Neural progenitor cell (in vitro differentiated cells): ENCODE measurements around the gene EIF2A. TPM values are rescaled to one million over a fixed set of nuclear protein-coding genes. Genes with fewer than 3 reads are reported as not detected.

ENCODE experiments used
- DNase-seq: peaks from one replicate; pipeline ENCODE4 v3.0.0-alpha.2; 2016; ENCODE audit warnings: low spot score
- H2AFZ ChIP-seq: fragments of 200-600 bp; sonication (generic); replicated peaks from 2 replicates; pipeline ENCODE4 v1.6.1; 2016; ENCODE audit warnings: antibody characterized with exemption
- H3F3A ChIP-seq: fragments of 200-600 bp; sonication (generic); 2 replicates; pipeline ENCODE4 v1.6.1; 2016; ENCODE audit warnings: antibody characterized with exemption, low read depth
- H3K27ac ChIP-seq: fragments of 200-600 bp; sonication (generic); 2 replicates; pipeline ENCODE4 v1.5.1; 2016; ENCODE audit warnings: mild to moderate bottlenecking
- H3K27me3 ChIP-seq: fragments of 200-600 bp; sonication (generic); 2 replicates; pipeline ENCODE4 v1.6.1; 2016; ENCODE audit warnings: mild to moderate bottlenecking, moderate library complexity
- H3K36me3 ChIP-seq: fragments of 200-600 bp; sonication (generic); 2 replicates; pipeline ENCODE4 v1.5.1; 2016
- H3K4me1 ChIP-seq: fragments of 200-600 bp; sonication (generic); 2 replicates; pipeline ENCODE4 v1.6.1; 2016; ENCODE audit warnings: mixed run types
- H3K4me2 ChIP-seq: fragments of 200-600 bp; sonication (generic); 2 replicates; pipeline ENCODE4 v1.6.1; 2016
- H3K4me3 ChIP-seq: fragments of 200-600 bp; sonication (generic); 2 replicates; pipeline ENCODE4 v1.5.1; 2016
- H3K79me2 ChIP-seq: fragments of 200-600 bp; sonication (generic); 2 replicates; pipeline ENCODE4 v1.6.1; 2016; ENCODE audit warnings: low read depth
- H3K9ac ChIP-seq: fragments of 200-600 bp; sonication (generic); 2 replicates; pipeline ENCODE4 v1.6.1; 2016
- H3K9me3 ChIP-seq: fragments of 200-600 bp; sonication (generic); 2 replicates; pipeline ENCODE4 v1.5.1; 2016; ENCODE audit warnings: low read depth
- H4K20me1 ChIP-seq: fragments of 200-600 bp; sonication (generic); 2 replicates; pipeline ENCODE4 v1.6.1; 2016; ENCODE audit warnings: low read depth
- H3K27ac Mint-ChIP-seq: 3 replicates; pipeline ENCODE4 v1.8.0; 2021; ENCODE audit warnings: mixed read lengths
- H3K27me3 Mint-ChIP-seq: 2 replicates; pipeline ENCODE4 v1.8.0; 2022; ENCODE audit warnings: low read depth, mild to moderate bottlenecking, inconsistent platforms, moderate library complexity, mixed read lengths; ENCODE audit not compliant: insufficient read depth
- H3K36me3 Mint-ChIP-seq: 3 replicates; pipeline ENCODE4 v1.8.0; 2021; ENCODE audit warnings: mixed read lengths
- H3K4me1 Mint-ChIP-seq: 3 replicates; pipeline ENCODE4 v1.8.0; 2021; ENCODE audit warnings: mixed read lengths
- H3K4me3 Mint-ChIP-seq: 3 replicates; pipeline ENCODE4 v1.8.0; 2021; ENCODE audit warnings: mild to moderate bottlenecking, moderate library complexity, mixed read lengths
- H3K9me3 Mint-ChIP-seq: 3 replicates; pipeline ENCODE4 v1.8.0; 2020; ENCODE audit warnings: mixed read lengths
- EZH2 ChIP-seq: fragments of 200-600 bp; sonication (generic); IDR thresholded peaks from 2 replicates; pipeline ENCODE4 v1.6.1; 2017; ENCODE audit warnings: antibody characterized with exemption, mild to moderate bottlenecking, moderate library complexity
- EZH2phosphoT487 ChIP-seq: fragments of 200-600 bp; sonication (generic); IDR thresholded peaks from 2 replicates; pipeline ENCODE4 v1.6.1; 2017; ENCODE audit warnings: antibody characterized with exemption
- total RNA-seq: library from RNA; depleted of rRNA; stranded (reverse); fragments of >200 nt; gene quantifications from 2 replicates; pipeline ENCODE4 v1.2.3, GENCODE V29; 2015; ENCODE audit warnings: low replicate concordance
- TF ChIP-seq, protein P1 (sequence below): fragments of 200-600 bp; sonication (generic); IDR thresholded peaks from 2 replicates; pipeline ENCODE4 v1.5.1; 2017; ENCODE audit warnings: antibody characterized with exemption, mild to moderate bottlenecking

The EIF2A gene
- total RNA-seq, 1 donor from 2014 or later = 135 TPM

- no peaks in the 10 kb centered on the region for H3K27me3 ChIP-seq
Observed at GRCh38 chr3:150511122-150511821, 35.3 kb upstream of the EIF2A start.

DNA sequence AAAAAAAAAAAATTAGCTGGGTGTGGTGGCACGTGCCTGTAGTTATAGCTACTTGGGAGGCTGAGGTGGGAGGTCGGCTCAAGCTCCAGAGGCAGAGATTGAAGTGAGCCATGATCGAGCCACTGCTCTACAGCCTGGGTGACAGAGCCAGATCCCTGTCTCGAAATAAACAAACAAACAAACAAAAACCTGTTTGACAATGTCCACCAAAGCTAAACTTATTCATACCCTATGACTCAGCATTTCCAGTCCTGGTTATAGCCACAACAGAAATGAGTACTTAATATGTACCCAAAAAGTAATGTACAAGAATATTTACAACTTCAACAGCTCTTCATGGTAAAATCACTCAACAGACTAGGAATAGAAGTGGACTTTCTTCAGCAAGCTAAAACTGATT lies 31.4 kb upstream of the EIF2A start:
- H3K27ac ChIP-seq = no peak overlapping the region

More at GRCh38 chr3:150511122-150511821, 35.3 kb upstream of the EIF2A start:
- no peak overlapping the region for H2AFZ ChIP-seq
- no peaks in the 10 kb centered on the region for H3K36me3 ChIP-seq
- no peaks in the 10 kb centered on the region for H4K20me1 ChIP-seq
- TF ChIP-seq EZH2 = no peak
- no peak for TF ChIP-seq EZH2phosphoT487
- TF ChIP-seq, protein P1, sequence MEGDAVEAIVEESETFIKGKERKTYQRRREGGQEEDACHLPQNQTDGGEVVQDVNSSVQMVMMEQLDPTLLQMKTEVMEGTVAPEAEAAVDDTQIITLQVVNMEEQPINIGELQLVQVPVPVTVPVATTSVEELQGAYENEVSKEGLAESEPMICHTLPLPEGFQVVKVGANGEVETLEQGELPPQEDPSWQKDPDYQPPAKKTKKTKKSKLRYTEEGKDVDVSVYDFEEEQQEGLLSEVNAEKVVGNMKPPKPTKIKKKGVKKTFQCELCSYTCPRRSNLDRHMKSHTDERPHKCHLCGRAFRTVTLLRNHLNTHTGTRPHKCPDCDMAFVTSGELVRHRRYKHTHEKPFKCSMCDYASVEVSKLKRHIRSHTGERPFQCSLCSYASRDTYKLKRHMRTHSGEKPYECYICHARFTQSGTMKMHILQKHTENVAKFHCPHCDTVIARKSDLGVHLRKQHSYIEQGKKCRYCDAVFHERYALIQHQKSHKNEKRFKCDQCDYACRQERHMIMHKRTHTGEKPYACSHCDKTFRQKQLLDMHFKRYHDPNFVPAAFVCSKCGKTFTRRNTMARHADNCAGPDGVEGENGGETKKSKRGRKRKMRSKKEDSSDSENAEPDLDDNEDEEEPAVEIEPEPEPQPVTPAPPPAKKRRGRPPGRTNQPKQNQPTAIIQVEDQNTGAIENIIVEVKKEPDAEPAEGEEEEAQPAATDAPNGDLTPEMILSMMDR = no peak
- Mint-ChIP-seq H3K36me3 (no peaks in the 10 kb centered on the region), H3K4me1 (no peaks in the 10 kb centered on the region), H3K4me3 (no peak overlapping the region), H3K9me3 (peaks cover 4% of the 10 kb centered on the region), H3K27ac (no peak overlapping the region), H3K27me3 (no peaks in the 10 kb centered on the region)
- DNase-seq = no peak
- peaks cover 9% of the 10 kb centered on the region for H3K4me1 ChIP-seq
- no peak overlapping the region for H3K4me3 ChIP-seq
- H3K9ac ChIP-seq = no peak overlapping the region
- H3K4me2 ChIP-seq = no peak overlapping the region
- H3F3A ChIP-seq = no peaks in the 10 kb centered on the region
- no peaks in the 10 kb centered on the region for H3K79me2 ChIP-seq
- no peaks in the 10 kb centered on the region for H3K9me3 ChIP-seq
- no peak overlapping the region for H3K27ac ChIP-seq

GRCh38 chr3:150519026-150519425 lies 27.6 kb upstream of the EIF2A start:
- Mint-ChIP-seq H3K4me1 (peaks cover 6% of the 10 kb centered on the region), H3K27ac (no peak overlapping the region)
- no peak for DNase-seq

More for the DNA sequence above, 31.4 kb upstream of the EIF2A start:
- Histone ChIP-seq H2AFZ (no peak overlapping the region), H3K4me3 (no peak overlapping the region), H3K4me2 (no peak overlapping the region), H3K79me2 (no peaks in the 10 kb centered on the region), H3K36me3 (no peaks in the 10 kb centered on the region), H3K9me3 (no peaks in the 10 kb centered on the region), H4K20me1 (no peaks in the 10 kb centered on the region), H3K4me1 (peaks cover 9% of the 10 kb centered on the region), H3K27me3 (no peaks in the 10 kb centered on the region), H3F3A (no peaks in the 10 kb centered on the region), H3K9ac (no peak overlapping the region)
- DNase-seq = no peak
- no peak overlapping the region for H3K4me3 Mint-ChIP-seq
- TF ChIP-seq, protein P1 = no peak
- TF ChIP-seq EZH2phosphoT487 (no peak), EZH2 (no peak)
- no peaks in the 10 kb centered on the region for H3K27me3 Mint-ChIP-seq
- H3K4me1 Mint-ChIP-seq = no peaks in the 10 kb centered on the region
- H3K9me3 Mint-ChIP-seq = peaks cover 5% of the 10 kb centered on the region
- no peaks in the 10 kb centered on the region for H3K36me3 Mint-ChIP-seq
- no peak overlapping the region for H3K27ac Mint-ChIP-seq

More at GRCh38 chr3:150519026-150519425, 27.6 kb upstream of the EIF2A start:
- Mint-ChIP-seq H3K36me3 (no peaks in the 10 kb centered on the region), H3K27me3 (no peaks in the 10 kb centered on the region), H3K4me3 (no peak overlapping the region), H3K9me3 (peaks cover 5% of the 10 kb centered on the region)
- H3K4me3 ChIP-seq = no peak overlapping the region
- no peaks in the 10 kb centered on the region for H3K36me3 ChIP-seq
- H3K4me1 ChIP-seq = no peaks in the 10 kb centered on the region
- H2AFZ ChIP-seq = no peak overlapping the region
- no peak overlapping the region for H3K27ac ChIP-seq
- H3F3A ChIP-seq = no peaks in the 10 kb centered on the region
- no peak overlapping the region for H3K9ac ChIP-seq
- no peak overlapping the region for H3K4me2 ChIP-seq
- no peaks in the 10 kb centered on the region for H3K27me3 ChIP-seq
- TF ChIP-seq EZH2phosphoT487 (no peak), EZH2 (no peak)
- TF ChIP-seq, protein P1 = no peak
- H4K20me1 ChIP-seq = no peaks in the 10 kb centered on the region
- H3K79me2 ChIP-seq = no peaks in the 10 kb centered on the region
- H3K9me3 ChIP-seq = no peaks in the 10 kb centered on the region
